ENCODE measurements around the gene EMILIN3. TPM values are rescaled to one million over a fixed set of nuclear protein-coding genes. Genes with fewer than 3 reads are reported as not detected.

Gene EMILIN3
- total RNA-seq, 4 donors from 2014 or later: 0.40 to 1.5 (median 0.90) TPM

DNA sequence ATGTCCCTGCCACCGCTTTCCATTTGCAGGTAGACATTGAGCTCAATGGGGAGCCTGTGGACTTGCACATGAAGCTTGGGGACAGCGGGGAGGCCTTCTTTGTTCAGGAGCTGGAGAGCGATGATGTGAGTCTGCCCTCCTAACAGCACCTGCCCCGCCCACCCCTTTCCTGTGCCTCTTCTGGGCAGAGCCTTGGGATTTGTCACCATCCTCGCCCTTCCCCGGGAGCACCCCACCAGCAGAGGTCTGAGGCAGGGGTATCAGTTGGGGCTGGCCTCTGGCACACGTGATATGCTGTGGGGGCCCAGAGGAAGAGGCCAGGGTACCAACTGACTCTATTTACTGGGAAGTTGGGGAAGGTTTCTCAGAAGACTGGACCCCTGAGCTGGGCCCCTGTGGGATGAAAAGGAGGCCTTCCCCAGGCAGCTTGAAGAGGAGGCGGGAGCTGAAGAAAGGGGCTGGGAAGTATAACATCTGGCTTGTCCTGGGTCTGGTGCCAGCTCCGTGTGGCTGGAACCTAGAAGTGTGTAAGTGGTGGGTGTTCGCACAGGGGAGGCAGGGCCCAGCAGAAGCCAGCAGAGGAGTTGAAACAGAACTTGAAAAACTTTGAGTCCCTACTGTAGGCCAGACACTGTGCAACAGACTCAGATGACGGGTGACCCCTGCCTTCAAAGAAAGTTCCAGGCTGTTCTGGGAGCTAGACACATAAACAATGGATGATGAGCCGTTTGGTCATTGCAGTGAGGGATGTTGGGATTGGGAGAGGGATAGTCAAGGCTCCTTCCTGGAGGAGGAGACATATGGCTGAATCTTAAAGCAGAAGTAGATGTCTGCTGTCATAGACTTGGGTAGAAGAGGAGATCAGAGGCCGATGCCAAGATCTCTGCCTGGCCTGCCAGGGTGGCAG is 18.8 kb downstream of the EMILIN3 start:
- H3K9me3 ChIP-seq: no peaks in the 10 kb centered on the region
- H3K27me3 ChIP-seq: no peaks in the 10 kb centered on the region
- intact Hi-C loops (cut with DNase I; ENCODE audit: low total_unique reads) (loop anchor here (5.0 kb wide), 1 partner anchor 75 kb away; no protein-coding TSS in a partner anchor), in situ Hi-C loops (cut with MboI; ENCODE audit: low pct_ligation_motif_present in 1 of 4, low pct_unique_long_range_greater_than_20kb in 1 of 4, low sequenced_read_pairs in 3 of 4) (loop anchor here in 2 of 4 donors (25.0 kb wide), 2 partner anchors 360 to 385 kb away; no protein-coding TSS in a partner anchor)
- H3K36me3 ChIP-seq: peaks cover 0 to 7% (median 6%) of the 10 kb centered on the region in 4 donors
- no peak overlapping the region for H3K4me3 ChIP-seq
- H3K27ac ChIP-seq: no peak overlapping the region
- 86% methylated on average over 12 of the region's 13 CpGs; no CpG with 5 or more reads in 1 of the 2 donors for WGBS, 2 donors (ENCODE audit: low coverage in 1 of 2)
- no peak for DNase-seq
- TF ChIP-seq POLR2AphosphoS5 (IDR thresholded peaks at IDR 0.05) (no peak), EP300 (IDR thresholded peaks at IDR 0.05; ENCODE audit: low read depth) (no peak), POLR2A (IDR thresholded peaks at IDR 0.05) (no peak)
- TF ChIP-seq, protein P1, sequence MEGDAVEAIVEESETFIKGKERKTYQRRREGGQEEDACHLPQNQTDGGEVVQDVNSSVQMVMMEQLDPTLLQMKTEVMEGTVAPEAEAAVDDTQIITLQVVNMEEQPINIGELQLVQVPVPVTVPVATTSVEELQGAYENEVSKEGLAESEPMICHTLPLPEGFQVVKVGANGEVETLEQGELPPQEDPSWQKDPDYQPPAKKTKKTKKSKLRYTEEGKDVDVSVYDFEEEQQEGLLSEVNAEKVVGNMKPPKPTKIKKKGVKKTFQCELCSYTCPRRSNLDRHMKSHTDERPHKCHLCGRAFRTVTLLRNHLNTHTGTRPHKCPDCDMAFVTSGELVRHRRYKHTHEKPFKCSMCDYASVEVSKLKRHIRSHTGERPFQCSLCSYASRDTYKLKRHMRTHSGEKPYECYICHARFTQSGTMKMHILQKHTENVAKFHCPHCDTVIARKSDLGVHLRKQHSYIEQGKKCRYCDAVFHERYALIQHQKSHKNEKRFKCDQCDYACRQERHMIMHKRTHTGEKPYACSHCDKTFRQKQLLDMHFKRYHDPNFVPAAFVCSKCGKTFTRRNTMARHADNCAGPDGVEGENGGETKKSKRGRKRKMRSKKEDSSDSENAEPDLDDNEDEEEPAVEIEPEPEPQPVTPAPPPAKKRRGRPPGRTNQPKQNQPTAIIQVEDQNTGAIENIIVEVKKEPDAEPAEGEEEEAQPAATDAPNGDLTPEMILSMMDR (IDR thresholded peaks at IDR 0.05): no peak
- peaks cover 3 to 4% (median 4%) of the 10 kb centered on the region in 4 donors for H3K4me1 ChIP-seq

DNA sequence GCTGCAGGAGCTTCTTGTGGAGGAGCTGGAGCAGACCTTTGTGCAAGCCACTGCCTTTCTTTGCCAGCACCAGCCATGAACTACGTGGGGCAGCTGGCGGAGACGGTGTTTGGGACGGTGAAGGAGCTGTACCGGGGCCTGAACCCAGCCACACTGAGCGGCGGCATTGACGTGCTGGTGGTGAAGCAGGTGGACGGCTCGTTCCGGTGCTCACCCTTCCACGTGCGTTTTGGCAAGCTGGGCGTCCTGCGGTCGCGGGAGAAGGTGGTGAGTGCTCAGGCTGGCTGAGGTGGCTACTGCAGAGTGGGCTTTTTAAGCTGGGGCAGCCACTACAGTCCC is 20.9 kb downstream of the EMILIN3 start:
- Histone ChIP-seq H3K4me3 (no peak overlapping the region), H3K27me3 (no peaks in the 10 kb centered on the region), H3K27ac (no peak overlapping the region), H3K4me1 (peaks cover 4 to 23% (median 20%) of the 10 kb centered on the region in 4 donors), H3K36me3 (peaks cover 0 to 7% (median 3%) of the 10 kb centered on the region in 4 donors), H3K9me3 (no peaks in the 10 kb centered on the region)
- WGBS, 2 donors (ENCODE audit: low coverage in 1 of 2): 92% methylated on average over 17 of the region's 17 CpGs; no CpG with 5 or more reads in 1 of the 2 donors
- in situ Hi-C loops (cut with MboI; ENCODE audit: low pct_ligation_motif_present in 1 of 4, low pct_unique_long_range_greater_than_20kb in 1 of 4, low sequenced_read_pairs in 3 of 4): loop anchor here in 2 of 4 donors (25.0 kb wide), 2 partner anchors 358 to 383 kb away; no protein-coding TSS in a partner anchor
- intact Hi-C loops (cut with DNase I; ENCODE audit: low total_unique reads): loop anchor here (2.0 to 5.0 kb wide), 2 partner anchors 19 to 77 kb away; no protein-coding TSS in a partner anchor
- no peak for DNase-seq
- TF ChIP-seq POLR2A (IDR thresholded peaks at IDR 0.05) (no peak), EP300 (IDR thresholded peaks at IDR 0.05; ENCODE audit: low read depth) (no peak), POLR2AphosphoS5 (IDR thresholded peaks at IDR 0.05) (no peak)
- TF ChIP-seq, protein P1 (IDR thresholded peaks at IDR 0.05): no peak

DNA sequence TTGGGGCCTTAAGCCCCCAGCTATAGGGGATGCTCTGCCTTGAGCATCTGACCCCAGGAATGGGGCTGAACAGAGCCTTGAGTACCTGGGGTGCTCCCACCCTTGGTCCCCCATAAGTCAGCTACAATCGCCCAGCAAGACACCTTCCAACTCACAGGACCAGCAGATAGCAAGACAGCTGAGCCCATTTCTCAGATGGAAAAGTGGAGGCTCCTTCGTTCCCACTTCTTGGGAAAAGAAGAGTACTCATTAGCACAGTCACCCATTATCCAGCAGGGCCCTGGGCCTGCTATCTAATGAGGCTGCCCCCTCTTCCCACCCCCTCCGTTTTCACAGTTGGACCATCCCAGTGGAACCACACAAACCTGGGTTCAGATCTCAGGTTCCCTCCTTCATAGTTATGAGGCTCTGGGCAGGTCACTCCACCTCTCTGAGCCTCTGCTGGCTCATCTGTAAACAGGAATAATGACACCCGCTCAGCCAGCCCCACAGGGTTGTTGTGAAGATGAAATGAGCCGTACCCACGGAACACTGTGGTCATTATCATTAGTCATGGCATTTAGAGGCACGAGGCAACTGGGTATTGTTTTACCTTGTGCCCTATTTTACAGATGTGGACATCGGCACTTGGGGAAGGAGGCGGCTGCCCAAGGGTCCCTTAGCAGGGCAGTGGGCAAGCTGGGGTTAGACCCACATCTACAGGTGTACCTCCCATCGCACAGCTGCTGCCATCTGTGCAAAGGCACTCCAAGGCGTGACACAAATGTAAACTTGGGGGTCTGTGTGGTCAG is 21.5 kb downstream of the EMILIN3 start:
- no peak for TF ChIP-seq EP300 (IDR thresholded peaks at IDR 0.05; ENCODE audit: low read depth)
- TF ChIP-seq, protein P1 (IDR thresholded peaks at IDR 0.05): no peak
- no peak for TF ChIP-seq POLR2AphosphoS5 (IDR thresholded peaks at IDR 0.05)
- TF ChIP-seq POLR2A (IDR thresholded peaks at IDR 0.05): no peak
- H3K27ac ChIP-seq: no peak overlapping the region
- H3K4me1 ChIP-seq: peaks cover 4 to 28% (median 22%) of the 10 kb centered on the region in 4 donors
- WGBS, 2 donors (ENCODE audit: low coverage in 1 of 2): 80% methylated on average over 11 of the region's 11 CpGs; no CpG with 5 or more reads in 1 of the 2 donors
- no peak overlapping the region for H3K4me3 ChIP-seq
- H3K36me3 ChIP-seq: peaks cover 0 to 7% (median 3%) of the 10 kb centered on the region in 4 donors
- H3K27me3 ChIP-seq: no peaks in the 10 kb centered on the region
- in situ Hi-C loops (cut with MboI; ENCODE audit: low pct_ligation_motif_present in 1 of 4, low pct_unique_long_range_greater_than_20kb in 1 of 4, low sequenced_read_pairs in 3 of 4): loop anchor here in 3 of 4 donors (5.0 to 25.0 kb wide), 3 partner anchors 173 to 383 kb away; no protein-coding TSS in a partner anchor
- H3K9me3 ChIP-seq: no peaks in the 10 kb centered on the region
- intact Hi-C loops (cut with DNase I; ENCODE audit: low total_unique reads): loop anchor here (2.0 to 5.0 kb wide), 2 partner anchors 20 to 77 kb away; no protein-coding TSS in a partner anchor
- DNase-seq: no peak

Data from transverse colon (tissue), 4 donors.